H1 (cell line): ENCODE results near the gene OR5D16. TPM values are rescaled to one million over a fixed set of nuclear protein-coding genes. Genes with fewer than 3 reads are reported as not detected.

Experiments used
- CTCF ChIA-PET: fragments of 300-600 bp; sonication (Branson Sonifier 250); formaldehyde crosslinking; loops from one replicate; lab custom pipeline; 2021; ENCODE audit not compliant: partially characterized antibody; lab: Charles Lee
- POLR2A ChIA-PET: fragments of 300-600 bp; sonication (Branson Sonifier 250); formaldehyde crosslinking; loops from one replicate; lab custom pipeline; 2021; ENCODE audit warnings: inconsistent platforms; ENCODE audit not compliant: partially characterized antibody; lab: Charles Lee
- DNase-seq, 2 experiments: peaks; one replicate each; pipeline versions ENCODE4 v3.0.0 to v3.0.0-alpha.2; 2010 to 2022; ENCODE audit warnings: low spot score in 2 of 2, low read depth in 1 of 2, mixed read lengths in 1 of 2
- FAIRE-seq: peaks from 2 replicates; lab custom pipeline; 2011; peaks lifted over from hg19 to GRCh38; lab: Jason Lieb, UNC
- H2AFZ ChIP-seq: 2 replicates; pipeline ENCODE4 v1.8.1; 2012; ENCODE audit warnings: low read length, inconsistent platforms
- H2AK5ac ChIP-seq: 2 replicates; pipeline ENCODE4 v1.6.1; 2013; ENCODE audit warnings: low read depth, low read length
- H2BK120ac ChIP-seq: replicated peaks from 2 replicates; pipeline ENCODE3; 2013; ENCODE audit warnings: low read depth, low read length, inconsistent platforms
- H2BK12ac ChIP-seq: 2 replicates; pipeline ENCODE4 v1.6.1; 2013; ENCODE audit warnings: low read depth, low read length
- H2BK15ac ChIP-seq: 2 replicates; pipeline ENCODE4 v1.6.1; 2013; ENCODE audit warnings: low read length
- H2BK20ac ChIP-seq: 2 replicates; pipeline ENCODE4 v1.6.1; 2013; ENCODE audit warnings: low read length
- H2BK5ac ChIP-seq: 2 replicates; pipeline ENCODE4 v1.6.1; 2013; ENCODE audit warnings: low read depth, low read length
- H3K14ac ChIP-seq: 2 replicates; pipeline ENCODE4 v1.6.1; 2013; ENCODE audit warnings: inconsistent platforms; ENCODE audit not compliant: insufficient read length
- H3K18ac ChIP-seq: 2 replicates; pipeline ENCODE4 v1.6.1; 2013; ENCODE audit warnings: low read length; ENCODE audit errors: extremely low read depth
- H3K23ac ChIP-seq: 2 replicates; pipeline ENCODE4 v1.6.1; 2013; ENCODE audit warnings: inconsistent platforms; ENCODE audit not compliant: insufficient read length
- H3K23me2 ChIP-seq: 2 replicates; pipeline ENCODE4 v1.6.1; 2013; ENCODE audit warnings: low read depth, low read length
- H3K27ac ChIP-seq: 2 replicates; pipeline ENCODE4 v1.6.1; 2011; ENCODE audit warnings: low read depth, low read length, inconsistent platforms
- H3K27me3 ChIP-seq, 4 experiments: replicated peaks in 1 of 4; 1 replicate in 1 of 4; 2 replicates in 3 of 4; pipeline versions ENCODE4 v1.6.1 to v1.8.1; 2011 to 2013; ENCODE audit warnings: low read length in 3 of 4, mild to moderate bottlenecking in 3 of 4, inconsistent platforms in 2 of 4, mixed read lengths in 2 of 4, moderate library complexity in 1 of 4; ENCODE audit not compliant: control insufficient read depth in 3 of 4, insufficient read depth in 3 of 4; ENCODE audit errors: extremely low read depth in 1 of 4
- H3K36me3 ChIP-seq, 4 experiments: 2 replicates each; pipeline versions ENCODE4 v1.6.1 to v1.8.1; 2011 to 2013; ENCODE audit warnings: mild to moderate bottlenecking in 4 of 4, low read length in 3 of 4, moderate library complexity in 2 of 4, control low read depth in 1 of 4, inconsistent platforms in 1 of 4; ENCODE audit not compliant: insufficient read depth in 4 of 4, control insufficient read depth in 2 of 4
- H3K4ac ChIP-seq: replicated peaks from 2 replicates; pipeline ENCODE3; 2013; ENCODE audit warnings: low read length, low read depth, mixed read lengths, inconsistent platforms; ENCODE audit not compliant: insufficient read length
- H3K4me1 ChIP-seq, 4 experiments: replicated peaks in 1 of 4; 1 replicate in 1 of 4; 2 replicates in 3 of 4; pipeline versions ENCODE4 v1.6.1 to v1.8.1; 2011 to 2013; ENCODE audit warnings: low read length in 3 of 4, inconsistent platforms in 2 of 4, mixed read lengths in 1 of 4; ENCODE audit not compliant: insufficient read depth in 4 of 4, control insufficient read depth in 3 of 4
- H3K4me2 ChIP-seq, 2 experiments: 2 replicates each; pipeline versions ENCODE4 v1.6.1 to v1.8.1; 2011 to 2013; ENCODE audit warnings: low read depth in 2 of 2, low read length in 2 of 2, control low read depth in 1 of 2, inconsistent platforms in 1 of 2, mild to moderate bottlenecking in 1 of 2; ENCODE audit not compliant: insufficient read depth in 1 of 2
- H3K4me3 ChIP-seq, 4 experiments: fragments of 200-600, 300-600 bp in 1 of 4; sonication (generic), shearing (Covaris generic), sonication (Bioruptor Twin) in 1 of 4; 2 replicates each; pipeline versions ENCODE4 v1.5.1 to v1.8.1; 2011 to 2016; ENCODE audit warnings: low read length in 4 of 4, low read depth in 3 of 4, control low read depth in 2 of 4, inconsistent platforms in 2 of 4, mild to moderate bottlenecking in 2 of 4, mixed read lengths in 1 of 4, moderate library complexity in 1 of 4; ENCODE audit not compliant: insufficient read depth in 2 of 4; ENCODE audit errors: extremely low read depth in 1 of 4
- H3K56ac ChIP-seq: replicated peaks from 2 replicates; pipeline ENCODE3; 2013; ENCODE audit warnings: low read depth, mild to moderate bottlenecking, mixed read lengths, low read length, inconsistent platforms; ENCODE audit not compliant: insufficient read length
- H3K79me1 ChIP-seq: 2 replicates; pipeline ENCODE4 v1.6.1; 2013; ENCODE audit warnings: low read depth, low read length, control low read depth
- H3K79me2 ChIP-seq, 2 experiments: 2 replicates each; pipeline versions ENCODE4 v1.6.1 to v1.8.1; 2012 to 2013; ENCODE audit warnings: low read length in 2 of 2, mild to moderate bottlenecking in 2 of 2, inconsistent platforms in 1 of 2; ENCODE audit not compliant: insufficient read depth in 2 of 2, control insufficient read depth in 1 of 2
- H3K9ac ChIP-seq, 4 experiments: replicated peaks in 1 of 4; 1 replicate in 1 of 4; 2 replicates in 3 of 4; pipeline versions ENCODE4 v1.6.1 to v1.8.1; 2011 to 2013; ENCODE audit warnings: low read depth in 3 of 4, low read length in 3 of 4, control low read depth in 2 of 4, mild to moderate bottlenecking in 2 of 4, moderate library complexity in 2 of 4, inconsistent platforms in 1 of 4; ENCODE audit errors: extremely low read depth in 1 of 4
- H3K9me3 ChIP-seq, 2 experiments: 2 replicates each; pipeline versions ENCODE4 v1.6.1 to v1.8.1; 2012 to 2013; ENCODE audit warnings: mild to moderate bottlenecking in 2 of 2, moderate library complexity in 2 of 2, control low read depth in 1 of 2, inconsistent platforms in 1 of 2, low read depth in 1 of 2, low read length in 1 of 2, mixed read lengths in 1 of 2; ENCODE audit not compliant: insufficient read depth in 2 of 2
- H4K20me1 ChIP-seq, 2 experiments: replicated peaks in 1 of 2; 2 replicates each; pipeline versions ENCODE3 to v1.8.1; 2011 to 2013; ENCODE audit warnings: inconsistent platforms in 2 of 2, low read length in 2 of 2, mild to moderate bottlenecking in 1 of 2; ENCODE audit not compliant: insufficient read depth in 2 of 2, control insufficient read depth in 1 of 2
- H4K5ac ChIP-seq: 2 replicates; pipeline ENCODE4 v1.6.1; 2013; ENCODE audit warnings: low read length, low read depth, mixed read lengths, inconsistent platforms; ENCODE audit not compliant: insufficient read length
- H4K8ac ChIP-seq: 2 replicates; pipeline ENCODE4 v1.8.0; 2013; ENCODE audit warnings: mild to moderate bottlenecking, moderate library complexity, low read length, inconsistent platforms; ENCODE audit not compliant: insufficient read depth; ENCODE audit errors: extremely low read depth
- H4K91ac ChIP-seq: replicated peaks from 2 replicates; pipeline ENCODE3; 2013; ENCODE audit warnings: low read length, mixed read lengths, inconsistent platforms; ENCODE audit not compliant: insufficient read length
- ASH2L ChIP-seq: fragments of 200-600, 300-600 bp; sonication (generic); IDR thresholded peaks from one replicate; pipeline ENCODE4 v1.7.1; 2017; ENCODE audit warnings: low read length
- BRCA1 ChIP-seq: IDR thresholded peaks from 2 replicates; pipeline ENCODE4 v1.6.1; 2012; ENCODE audit warnings: low read depth, low read length, improper control_type of control experiment
- CBX5 ChIP-seq: fragments of 300-800, 300-1000 bp; sonication (generic); IDR thresholded peaks from 2 replicates; pipeline ENCODE4 v1.7.1; 2016; ENCODE audit warnings: antibody characterized with exemption, low read length, low read depth
- EGR1 ChIP-seq: IDR thresholded peaks from 2 replicates; pipeline ENCODE4 v1.6.1; 2011; ENCODE audit warnings: low read depth, low read length, borderline replicate concordance
- JUN ChIP-seq: IDR thresholded peaks from 2 replicates; pipeline ENCODE4 v1.6.1; 2011; ENCODE audit warnings: low read depth, mild to moderate bottlenecking, improper control_type of control experiment, low read length
- SIN3A ChIP-seq, 2 experiments: IDR thresholded peaks in 1 of 2; conservative IDR thresholded peaks in 1 of 2; 2 replicates each; pipeline ENCODE4 v1.6.1; 2011 to 2012; ENCODE audit warnings: low read length in 2 of 2, improper control_type of control experiment in 1 of 2, low read depth in 1 of 2, mild to moderate bottlenecking in 1 of 2
- SUZ12 ChIP-seq: fragments of 200-600 bp; sonication (generic); IDR thresholded peaks from 2 replicates; pipeline ENCODE4 v1.6.1; 2012; ENCODE audit warnings: mild to moderate bottlenecking, inconsistent platforms, low read length, moderate library complexity, mixed read lengths
- TCF12 ChIP-seq: IDR thresholded peaks from 2 replicates; pipeline ENCODE4 v1.6.1; 2011; ENCODE audit warnings: low read depth, mild to moderate bottlenecking, low read length
- WGBS, 2 experiments: shearing (Covaris generic) in 1 of 2; methylation state at CpG; one replicate each; pipeline versions ENCODE4 v1.1.6 to v1.1.7; 2013 to 2015; ENCODE audit warnings: low lambda C conversion rate in 2 of 2, mixed read lengths in 2 of 2, inconsistent platforms in 1 of 2, low coverage in 1 of 2, missing lambda C conversion rate in 1 of 2; ENCODE audit not compliant: insufficient replicate concordance in 2 of 2, insufficient coverage in 1 of 2, insufficient read length in 1 of 2; ENCODE audit errors: extremely low coverage in 1 of 2, missing lambda C conversion rate in 1 of 2; 5-methylcytosine and 5-hydroxymethylcytosine counted together
- polyA plus RNA-seq, 7 experiments: library from polyadenylated mRNA; depleted of rRNA in 3 of 7; stranded (reverse) in 5 of 7; unstranded in 2 of 7; fragments of >200 nt in 5 of 7; fragments of 200-250 nt in 2 of 7; gene quantifications; 1 replicate in 5 of 7; 2 replicates in 1 of 7; 4 replicates in 1 of 7; pipeline versions ENCODE4 v1.2.1 to v1.2.3, GENCODE V29; 2011 to 2013; ENCODE audit warnings: missing spikeins in 2 of 7, mixed read lengths in 2 of 7
- total RNA-seq: library from RNA; stranded (reverse); fragmentation: NEBNext Ultra II Directional; extraction: Animal tissue kit (Norgen Biotek cat#: 25700); gene quantifications from 2 replicates; pipeline ENCODE4 v1.2.1, GENCODE V29; 2021
- TF ChIP-seq, protein P1 (sequence below): IDR thresholded peaks from 2 replicates; pipeline ENCODE4 v1.6.1; 2012; ENCODE audit warnings: inconsistent platforms

The OR5D16 gene
- total and polyA plus RNA-seq, 2 of the 8 experiments (the other 6 are each of a cell fraction or from before 2014, with no cell fraction given), result not detected

DNA sequence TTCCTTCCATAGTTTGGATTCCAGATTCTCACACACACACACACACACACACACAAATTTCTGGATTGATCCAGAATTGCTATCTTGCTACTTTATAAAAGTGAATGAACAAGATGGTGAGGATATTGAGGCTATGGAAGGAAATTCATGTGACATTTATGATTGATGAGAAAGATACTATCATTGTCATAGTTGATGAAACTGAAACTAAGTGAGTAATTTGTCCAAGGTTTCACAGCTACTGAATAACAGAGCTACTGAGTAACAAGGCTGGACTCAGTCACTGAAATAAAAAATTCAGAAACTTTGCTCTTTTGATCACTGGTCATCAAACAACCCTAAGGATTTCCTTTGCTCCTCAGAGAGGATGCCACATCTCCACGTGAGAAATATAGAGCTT lies 16.2 kb downstream of the OR5D16 start:
- H4K5ac ChIP-seq, result no peak overlapping the region
- ChIA-PET POLR2A (no interaction called here), CTCF (no interaction called here)
- no peak overlapping the region for H2BK120ac ChIP-seq
- no peak overlapping the region for H4K8ac ChIP-seq
- H3K18ac ChIP-seq, result no peak overlapping the region
- H3K4me3 ChIP-seq, result no peak overlapping the region
- 40% methylated on average over 1 of the region's 1 CpG; no CpG with 5 or more reads in 1 of the 2 experiments for WGBS, 2 experiments
- no peaks in the 10 kb centered on the region for H3K23me2 ChIP-seq
- FAIRE-seq, result no peak
- H3K56ac ChIP-seq, result no peak overlapping the region
- H2BK20ac ChIP-seq, result no peak overlapping the region
- TF ChIP-seq EGR1 (no peak), TCF12 (no peak), SUZ12 (no peak), SIN3A (conservative IDR thresholded peaks at IDR 0.05 in 1 of 2, IDR thresholded peaks at IDR 0.05 in 1 of 2; ENCODE audit: low read depth in 1 of 2, low read length in 2 of 2) (no peak), JUN (no peak), CBX5 (no peak), ASH2L (no peak), BRCA1 (no peak)
- TF ChIP-seq, protein P1, sequence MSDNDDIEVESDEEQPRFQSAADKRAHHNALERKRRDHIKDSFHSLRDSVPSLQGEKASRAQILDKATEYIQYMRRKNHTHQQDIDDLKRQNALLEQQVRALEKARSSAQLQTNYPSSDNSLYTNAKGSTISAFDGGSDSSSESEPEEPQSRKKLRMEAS, result no peak
- H3K36me3 ChIP-seq, result no peaks in the 10 kb centered on the region
- DNase-seq, result no peak
- peaks cover 35 to 44% of the 10 kb centered on the region in 2 experiments for H3K9me3 ChIP-seq
- no peak overlapping the region for H3K4me2 ChIP-seq
- no peak overlapping the region for H2BK12ac ChIP-seq
- H3K23ac ChIP-seq, result no peak overlapping the region
- no peak overlapping the region for H2AK5ac ChIP-seq
- no peak overlapping the region for H3K14ac ChIP-seq
- no peak overlapping the region for H3K27ac ChIP-seq
- H4K20me1 ChIP-seq, result no peaks in the 10 kb centered on the region
- H3K4ac ChIP-seq, result no peak overlapping the region
- H3K79me2 ChIP-seq, result no peaks in the 10 kb centered on the region
- H4K91ac ChIP-seq, result no peak overlapping the region
- no peak overlapping the region for H3K9ac ChIP-seq
- H2BK15ac ChIP-seq, result no peak overlapping the region
- no peak overlapping the region for H2AFZ ChIP-seq
- no peaks in the 10 kb centered on the region for H3K4me1 ChIP-seq
- no peaks in the 10 kb centered on the region for H3K27me3 ChIP-seq
- no peak overlapping the region for H2BK5ac ChIP-seq
- H3K79me1 ChIP-seq, result no peaks in the 10 kb centered on the region
